Lower leg skin (tissue), 4 donors: ENCODE data around the gene FOXO6. TPM values are rescaled to one million over a fixed set of nuclear protein-coding genes. Genes with fewer than 3 reads are reported as not detected.

Source experiments
- DNase-seq, 2 donors: peaks; one replicate each; pipeline ENCODE4 v3.0.0-alpha.2; 2019; ENCODE audit warnings: low spot score in 2 of 2
- H3K4me3 ChIP-seq: fragments of 200-600 bp; sonication (generic); 2 replicates; pipeline ENCODE4 v1.5.1; 2017; ENCODE audit warnings: mild to moderate bottlenecking, low read depth; ENCODE audit not compliant: poor library complexity, severe bottlenecking
- POLR2A ChIP-seq, 2 donors: fragments of 450-650 bp; IDR thresholded peaks; one replicate each; pipeline ENCODE4 v1.6.1; 2016 to 2017; ENCODE audit warnings: antibody characterized with exemption in 2 of 2, mild to moderate bottlenecking in 1 of 2, moderate library complexity in 1 of 2
- WGBS, 2 donors: methylation state at CpG; one replicate each; pipeline ENCODE4 v1.1.5; 2018; 5-methylcytosine and 5-hydroxymethylcytosine counted together
- intact Hi-C: fragments of 100-400 bp; cut with DNase I; formaldehyde crosslinking; loops from one replicate; pipeline ENCODE4 v1.15.0; 2023; ENCODE audit warnings: low total_unique reads
- total RNA-seq, 4 donors: library from RNA; depleted of rRNA; stranded (reverse); fragments of >200 nt; gene quantifications; one replicate each; pipeline ENCODE4 v1.1.0, GENCODE V29; 2016
- TF ChIP-seq, protein P1 (sequence below), 3 donors: fragments of 450-650 bp; IDR thresholded peaks; one replicate each; pipeline ENCODE4 v1.5.1; 2016; ENCODE audit warnings: antibody characterized with exemption in 3 of 3, mild to moderate bottlenecking in 3 of 3, moderate library complexity in 2 of 3

Gene FOXO6
- total RNA-seq, 4 donors from 2014 or later: 0.15 to 3.5 (median 1.5) TPM

GRCh38 chr1:41393716-41394368 lies 32.6 kb downstream of the FOXO6 start:
- 77% methylated on average over 6 of the region's 6 CpGs for WGBS, 2 donors
- intact Hi-C loops: no loop called here
- no peak overlapping the region for H3K4me3 ChIP-seq
- no peak for DNase-seq
- no peak for TF ChIP-seq POLR2A (IDR thresholded peaks at IDR 0.05)
- TF ChIP-seq, protein P1, sequence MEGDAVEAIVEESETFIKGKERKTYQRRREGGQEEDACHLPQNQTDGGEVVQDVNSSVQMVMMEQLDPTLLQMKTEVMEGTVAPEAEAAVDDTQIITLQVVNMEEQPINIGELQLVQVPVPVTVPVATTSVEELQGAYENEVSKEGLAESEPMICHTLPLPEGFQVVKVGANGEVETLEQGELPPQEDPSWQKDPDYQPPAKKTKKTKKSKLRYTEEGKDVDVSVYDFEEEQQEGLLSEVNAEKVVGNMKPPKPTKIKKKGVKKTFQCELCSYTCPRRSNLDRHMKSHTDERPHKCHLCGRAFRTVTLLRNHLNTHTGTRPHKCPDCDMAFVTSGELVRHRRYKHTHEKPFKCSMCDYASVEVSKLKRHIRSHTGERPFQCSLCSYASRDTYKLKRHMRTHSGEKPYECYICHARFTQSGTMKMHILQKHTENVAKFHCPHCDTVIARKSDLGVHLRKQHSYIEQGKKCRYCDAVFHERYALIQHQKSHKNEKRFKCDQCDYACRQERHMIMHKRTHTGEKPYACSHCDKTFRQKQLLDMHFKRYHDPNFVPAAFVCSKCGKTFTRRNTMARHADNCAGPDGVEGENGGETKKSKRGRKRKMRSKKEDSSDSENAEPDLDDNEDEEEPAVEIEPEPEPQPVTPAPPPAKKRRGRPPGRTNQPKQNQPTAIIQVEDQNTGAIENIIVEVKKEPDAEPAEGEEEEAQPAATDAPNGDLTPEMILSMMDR (IDR thresholded peaks at IDR 0.05): no peak

GRCh38 chr1:41394369-41394744 lies 33.1 kb downstream of the FOXO6 start:
- no peak overlapping the region for H3K4me3 ChIP-seq
- TF ChIP-seq POLR2A (IDR thresholded peaks at IDR 0.05): no peak
- TF ChIP-seq, protein P1 (IDR thresholded peaks at IDR 0.05): no peak
- WGBS, 2 donors: 73 to 77% methylated on average over 10 of the region's 10 CpGs
- intact Hi-C loops: no loop called here
- no peak for DNase-seq

GRCh38 chr1:41394959-41395956 lies 34.0 kb downstream of the FOXO6 start:
- intact Hi-C loops: no loop called here
- 32 to 47% methylated on average over 12 to 13 of the region's 14 CpGs for WGBS, 2 donors
- DNase-seq: no peak
- TF ChIP-seq, protein P1 (IDR thresholded peaks at IDR 0.05): no peak
- no peak for TF ChIP-seq POLR2A (IDR thresholded peaks at IDR 0.05)
- no peak overlapping the region for H3K4me3 ChIP-seq

DNA sequence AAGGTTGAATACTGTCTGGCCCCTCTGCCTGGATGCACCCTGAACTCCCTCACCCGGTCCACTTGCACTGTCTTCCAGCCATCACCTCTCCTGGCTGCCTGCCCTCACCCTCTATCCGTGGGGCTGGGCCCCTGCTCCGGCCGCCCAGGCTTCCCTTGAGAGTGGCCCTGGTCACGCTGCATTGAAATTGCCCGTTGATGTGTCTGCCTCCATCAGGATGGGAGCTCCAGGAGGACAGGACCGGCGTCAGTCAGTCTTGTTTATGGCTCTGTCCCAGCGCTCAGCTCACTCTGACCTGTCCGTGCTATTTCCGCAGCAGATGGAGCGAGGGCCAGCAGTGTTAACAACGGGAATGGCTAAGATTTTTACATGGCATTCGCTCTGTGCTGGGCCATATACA lies 34.9 kb downstream of the FOXO6 start:
- intact Hi-C loops: no loop called here
- no peak overlapping the region for H3K4me3 ChIP-seq
- no peak for DNase-seq
- no peak for TF ChIP-seq POLR2A (IDR thresholded peaks at IDR 0.05)
- TF ChIP-seq, protein P1 (IDR thresholded peaks at IDR 0.05): no peak
- 66 to 86% methylated on average over 14 of the region's 14 CpGs for WGBS, 2 donors

DNA sequence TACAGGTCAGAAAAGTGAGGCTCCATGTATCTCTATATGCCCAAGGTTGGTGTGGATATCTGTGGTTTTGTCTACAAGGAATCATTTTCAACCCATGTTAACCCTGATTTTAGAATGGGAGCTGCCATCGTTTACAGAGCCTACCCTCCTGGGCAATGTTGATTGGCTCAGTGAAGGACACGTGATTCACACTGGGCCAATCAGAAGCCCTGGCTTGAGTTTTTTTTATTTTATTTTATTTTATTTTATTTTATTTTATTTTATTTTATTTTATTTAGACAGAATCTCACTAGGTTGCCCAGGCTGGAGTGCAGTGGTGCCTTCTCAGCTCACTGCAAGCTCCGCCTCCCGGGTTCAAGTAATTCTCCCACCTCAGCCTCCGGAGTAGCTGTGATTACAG lies 35.8 kb downstream of the FOXO6 start:
- intact Hi-C loops: no loop called here
- DNase-seq: no peak
- no peak for TF ChIP-seq POLR2A (IDR thresholded peaks at IDR 0.05)
- TF ChIP-seq, protein P1 (IDR thresholded peaks at IDR 0.05): no peak
- no peak overlapping the region for H3K4me3 ChIP-seq
- 72 to 74% methylated on average over 5 of the region's 5 CpGs for WGBS, 2 donors
